Activated T-cell treated with anti-CD3 and anti-CD28 coated beads for 48 hours (primary cell): ENCODE results near the gene FAM13A.

Source experiments
- DNase-seq: peaks from one replicate; pipeline ENCODE4 v3.0.0-alpha.2; 2020; ENCODE audit warnings: low read depth

The FAM13A gene

GRCh38 chr4:88841635-88842034 lies 215.3 kb downstream of the FAM13A start:
- DNase-seq = no peak

DNA sequence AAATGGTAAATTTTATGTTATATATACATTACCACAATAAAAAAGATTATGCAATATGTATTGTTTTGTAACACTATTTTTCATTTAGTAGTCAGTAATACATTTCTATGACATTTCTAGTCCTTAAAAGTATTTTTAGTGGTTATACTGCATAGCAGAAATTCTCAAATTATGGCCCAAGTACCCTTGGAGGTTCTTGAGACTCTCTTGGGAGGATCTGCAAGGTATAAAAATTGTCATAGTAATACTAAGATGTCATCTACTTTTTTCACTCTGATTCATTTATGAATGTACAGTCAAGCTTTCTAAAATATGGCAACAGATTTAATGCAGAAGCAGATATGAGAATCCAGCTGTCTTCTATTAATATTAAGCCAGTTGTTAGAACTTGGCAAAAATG lies 220.8 kb downstream of the FAM13A start:
- DNase-seq = no peak

- DNase-seq = no peak
These were observed 226.0 kb downstream of the FAM13A start for GRCh38 chr4:88831031-88831430.

DNA sequence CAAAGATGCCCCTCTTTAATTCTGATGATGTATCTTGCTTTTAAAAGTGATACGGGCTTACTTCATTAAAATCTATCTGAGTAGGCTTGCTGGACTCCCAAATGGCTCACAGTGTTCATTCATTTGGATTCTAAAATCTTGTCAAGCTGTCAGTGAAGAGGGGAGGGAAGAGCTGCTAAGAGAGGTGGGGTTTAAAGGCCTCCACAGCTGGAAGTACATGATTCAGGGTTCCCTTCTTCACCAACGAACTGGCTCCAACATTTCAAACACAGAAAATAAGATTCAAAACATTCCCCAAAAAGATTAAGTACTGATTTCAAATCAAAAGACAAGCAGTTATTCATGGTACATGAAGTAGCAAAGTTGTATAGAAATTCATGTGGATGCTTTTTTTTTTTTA lies 226.4 kb downstream of the FAM13A start:
- no peak for DNase-seq

DNA sequence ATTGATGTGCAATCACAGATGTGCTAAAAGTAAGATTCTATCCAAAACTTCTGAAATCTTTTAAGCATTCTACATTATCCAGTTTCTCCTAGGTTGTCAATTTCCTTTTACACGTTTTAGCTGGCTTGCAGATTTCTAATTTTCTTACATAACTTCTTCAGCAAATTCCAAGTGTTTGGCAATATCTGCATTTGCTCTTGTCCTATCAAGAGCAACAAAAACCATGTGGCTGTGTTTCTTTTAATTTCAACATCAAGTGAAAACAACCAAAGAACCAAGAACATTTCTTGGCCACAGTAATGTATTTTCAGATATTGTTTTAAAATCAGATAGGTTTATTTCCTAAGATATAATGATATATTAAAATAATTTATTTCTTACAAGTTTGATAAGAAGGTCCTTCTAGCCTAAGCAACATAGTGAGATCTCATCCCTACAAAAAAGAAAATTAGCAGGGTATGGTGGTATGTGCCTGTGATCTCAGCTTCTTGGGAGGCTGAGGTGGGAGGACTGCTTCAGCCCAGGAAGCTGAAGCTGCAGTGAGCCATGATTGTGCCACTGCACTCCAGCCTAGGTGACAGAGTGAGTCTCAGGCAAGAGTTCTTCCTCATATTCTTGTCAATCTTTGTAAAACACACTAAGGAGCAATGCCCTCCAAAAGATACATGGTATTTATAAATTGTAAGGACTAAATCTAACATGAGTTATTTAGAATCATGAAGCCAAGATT lies 228.0 kb downstream of the FAM13A start:
- DNase-seq = no peak

- no peak for DNase-seq
These were observed 229.5 kb downstream of the FAM13A start for GRCh38 chr4:88827442-88827841.

- DNase-seq = no peak
These were observed 230.2 kb downstream of the FAM13A start for GRCh38 chr4:88826771-88827170.

DNA sequence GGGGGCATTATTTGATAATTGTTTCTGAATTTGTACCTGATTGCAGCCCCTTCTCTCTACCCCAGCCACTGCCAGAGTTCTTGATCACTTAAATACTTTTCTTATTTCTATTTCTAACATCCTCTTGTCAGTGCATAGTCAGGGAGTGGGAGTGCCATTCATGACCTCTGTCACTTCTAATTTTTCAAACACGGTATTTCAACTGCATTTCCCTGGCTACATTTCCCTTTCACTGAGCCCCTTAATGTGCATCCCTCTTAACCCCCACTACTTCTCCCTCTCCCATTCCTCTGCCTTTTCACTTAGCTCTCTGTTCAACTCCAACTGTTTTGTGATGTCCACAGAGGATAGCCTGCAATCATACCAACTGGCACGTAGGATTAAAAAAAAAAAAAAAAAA lies 231.1 kb downstream of the FAM13A start:
- DNase-seq = no peak

DNA sequence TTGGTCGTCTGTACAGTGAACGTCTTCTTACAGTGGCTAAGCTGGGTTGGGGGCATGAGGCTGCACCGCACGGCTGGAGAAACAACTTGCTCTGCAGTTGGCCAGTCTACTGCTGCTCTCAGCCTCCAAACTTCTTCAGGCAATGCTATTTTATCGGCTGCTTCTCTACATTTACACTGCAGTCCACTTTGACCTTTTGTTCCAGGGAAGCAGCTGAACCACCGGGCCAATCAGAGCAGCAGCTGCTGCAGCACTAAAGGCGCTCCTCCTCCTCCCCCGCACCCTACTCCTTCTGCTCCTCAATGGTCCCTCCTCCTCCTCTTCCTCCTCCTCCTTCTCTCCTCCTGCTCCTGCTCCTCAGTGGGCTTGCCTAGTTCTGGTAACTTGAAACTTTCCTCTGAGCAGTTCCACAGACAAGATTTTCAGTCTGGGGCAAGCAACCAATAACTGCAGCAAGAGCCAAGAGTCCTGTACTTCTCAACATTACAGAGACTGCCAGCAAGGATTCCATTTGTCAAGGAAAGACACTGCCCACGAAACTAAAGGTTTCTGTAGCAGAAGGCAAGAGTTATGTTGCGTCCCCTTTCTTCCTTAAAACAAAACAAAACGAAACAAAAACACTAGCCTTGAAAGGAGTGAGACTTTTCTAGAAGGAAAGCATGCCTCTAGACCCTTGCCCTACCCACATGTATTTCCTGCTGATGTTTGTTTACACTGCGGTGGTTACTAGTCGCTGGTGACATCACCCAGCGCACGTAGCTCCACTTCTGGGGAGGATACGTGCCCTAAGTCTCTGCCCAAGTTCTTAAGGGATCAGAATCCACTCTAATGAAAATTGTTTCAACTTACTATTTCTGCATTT lies 233.7 kb downstream of the FAM13A start:
- DNase-seq = peak; percentile 51

DNA sequence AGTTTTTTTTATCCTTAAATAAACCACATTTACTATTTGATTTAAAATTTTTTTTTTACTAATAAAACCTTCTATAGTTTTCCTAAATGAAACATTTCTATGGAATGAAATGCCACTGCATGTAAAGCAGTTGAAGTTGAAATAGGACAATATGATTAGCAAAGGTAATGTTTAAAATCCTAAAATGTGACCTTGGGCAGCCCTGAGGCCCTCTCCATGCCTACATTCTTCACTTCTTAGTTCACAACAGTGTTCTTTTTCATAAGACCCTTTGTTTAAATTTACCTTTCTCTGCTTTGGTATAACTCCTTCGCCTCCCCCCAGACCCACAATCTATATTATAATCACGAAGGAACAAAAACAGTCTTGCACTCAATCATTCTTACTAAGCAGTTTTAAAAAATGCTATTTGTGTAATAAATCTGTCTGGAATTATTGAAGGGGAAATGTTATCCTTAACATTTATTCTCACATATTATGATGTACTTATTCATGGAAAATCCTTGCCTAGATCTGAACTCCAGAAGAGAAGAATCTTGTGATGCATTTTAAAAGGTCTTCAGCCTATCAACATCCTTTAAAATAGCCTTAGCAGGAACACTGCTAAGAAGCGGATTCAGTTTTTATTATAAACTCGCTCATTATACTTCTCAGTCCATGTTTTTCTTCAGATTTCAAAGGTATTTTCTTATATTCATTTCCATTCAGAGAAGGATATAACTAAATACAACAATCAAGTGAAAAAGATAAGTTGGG lies 234.8 kb downstream of the FAM13A start:
- no peak for DNase-seq

DNA sequence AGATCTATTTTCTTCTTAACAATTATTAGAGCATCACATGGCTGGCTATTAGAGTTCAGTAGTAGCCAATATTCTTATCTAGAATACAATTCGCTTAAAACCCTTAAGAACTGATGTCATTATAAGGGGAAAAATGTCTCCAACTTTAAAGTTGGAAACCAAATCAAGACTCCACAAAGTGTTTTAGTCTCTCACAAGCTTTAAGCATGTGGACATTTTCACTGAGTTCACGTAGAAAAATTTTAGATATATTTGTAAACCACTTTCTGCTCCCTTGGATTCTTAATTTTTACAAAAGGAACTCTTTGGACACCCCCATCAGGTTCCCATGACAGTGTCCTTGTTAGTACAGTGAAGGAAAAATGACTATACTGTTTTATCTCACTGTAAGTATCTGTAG lies 235.5 kb downstream of the FAM13A start:
- no peak for DNase-seq

DNA sequence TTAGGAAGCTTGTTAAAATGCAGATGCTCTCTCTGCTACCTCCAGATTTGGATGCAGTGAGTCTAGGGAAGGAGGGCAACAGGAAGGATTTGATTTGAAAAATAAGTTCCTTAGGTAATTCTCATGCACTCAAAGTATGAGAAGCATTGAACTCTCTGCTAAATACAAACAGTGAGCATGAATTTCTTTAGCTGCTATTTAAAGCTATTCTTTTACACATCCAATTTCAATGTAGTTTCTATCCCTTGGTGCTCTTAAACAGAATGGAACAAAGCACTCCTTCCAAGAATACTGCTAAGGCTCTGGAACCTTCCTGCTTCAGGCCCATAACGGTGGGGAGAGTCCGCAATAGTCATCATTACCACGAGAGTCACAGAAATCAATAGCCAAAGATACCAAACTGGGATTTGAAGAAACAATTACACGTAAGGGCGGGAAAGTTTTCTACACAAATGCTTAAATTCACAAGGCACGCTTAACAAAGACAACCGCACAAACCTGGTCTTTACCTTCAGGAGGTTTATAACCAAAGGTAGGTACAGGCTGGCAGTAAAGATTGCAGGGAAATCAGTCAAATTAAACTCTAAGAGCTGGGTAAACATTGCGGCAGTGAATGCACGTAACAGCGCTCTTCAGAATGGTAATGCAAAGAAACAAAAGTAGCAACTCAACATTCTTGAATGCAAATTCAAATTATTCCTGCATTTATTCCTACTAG lies 236.1 kb downstream of the FAM13A start:
- DNase-seq = no peak

DNA sequence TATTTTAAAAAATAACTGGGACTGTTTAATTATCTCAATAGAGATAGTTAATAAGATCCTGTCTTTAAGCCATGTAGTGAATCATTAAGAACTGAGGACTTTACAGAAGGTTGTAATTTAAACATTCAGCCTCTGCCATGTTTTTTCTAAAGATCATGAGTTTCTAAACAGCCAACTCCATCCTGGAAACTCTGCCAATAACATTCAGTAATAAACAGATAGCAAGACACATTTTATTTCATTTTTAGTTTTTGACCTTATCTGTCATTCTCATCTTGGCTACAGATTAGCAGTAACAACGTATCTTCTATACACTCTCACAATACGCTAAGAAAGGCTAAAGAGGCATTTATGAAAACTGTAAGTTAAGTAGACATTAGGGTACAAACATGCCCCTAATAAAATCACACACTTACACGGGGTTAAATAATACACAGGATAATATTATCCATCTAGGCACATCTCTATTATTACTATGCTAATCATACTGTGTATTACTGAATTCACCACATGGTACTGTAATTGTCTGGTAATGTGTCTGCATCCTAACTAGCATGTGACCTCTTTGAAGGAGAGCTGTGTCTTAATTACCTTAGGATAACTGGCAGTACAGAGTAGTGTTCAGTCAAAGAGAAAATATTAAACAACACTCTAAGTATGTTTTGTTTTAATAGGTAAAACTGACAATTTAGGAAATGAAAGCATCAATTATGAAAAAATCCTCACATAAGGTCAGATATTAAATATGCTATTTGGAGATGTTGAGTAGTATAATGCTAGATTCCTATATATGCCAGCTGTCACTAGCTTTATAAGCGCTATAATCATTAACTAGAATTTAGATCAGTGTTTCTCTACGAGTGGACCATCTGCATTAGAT lies 236.9 kb downstream of the FAM13A start:
- DNase-seq = no peak

GRCh38 chr4:88818631-88819470 lies 238.1 kb downstream of the FAM13A start:
- DNase-seq = no peak

DNA sequence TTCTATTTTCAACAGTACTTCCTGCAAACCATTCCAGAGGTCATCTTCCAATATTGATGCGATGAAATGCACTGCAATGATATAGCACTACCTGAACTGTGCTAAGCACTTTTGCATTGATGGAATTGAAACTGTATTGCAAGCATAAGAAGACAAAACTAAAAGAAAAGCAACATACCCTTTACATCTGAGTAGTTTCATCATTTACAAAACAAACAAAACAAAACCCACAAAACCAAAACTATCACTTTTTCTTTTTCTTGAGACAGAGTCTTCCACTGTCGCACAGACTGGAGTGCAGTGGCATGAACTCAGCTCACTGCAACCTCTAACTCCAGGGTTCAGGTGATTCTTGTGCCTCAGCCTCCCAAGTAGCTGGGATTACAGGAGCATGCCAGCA lies 239.2 kb downstream of the FAM13A start:
- DNase-seq = no peak

DNA sequence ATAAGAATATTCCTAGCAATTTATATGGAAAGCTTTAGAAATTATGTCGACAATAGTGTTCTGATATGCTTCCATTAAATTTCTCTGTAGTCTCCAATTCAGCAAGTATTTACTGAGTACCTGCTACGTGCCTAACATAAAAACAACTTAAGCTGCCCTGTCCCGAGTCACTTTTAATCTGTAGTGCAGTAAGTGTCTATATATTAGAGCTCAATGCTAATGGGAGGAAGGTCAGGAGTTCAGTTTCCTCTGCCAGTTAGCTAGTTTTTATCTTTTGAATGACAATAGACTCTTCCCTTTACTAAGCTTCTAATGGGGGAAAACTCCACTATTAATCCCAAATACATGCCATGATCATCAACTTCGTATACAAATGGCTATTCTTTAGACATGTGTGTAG lies 240.6 kb downstream of the FAM13A start:
- no peak for DNase-seq

DNA sequence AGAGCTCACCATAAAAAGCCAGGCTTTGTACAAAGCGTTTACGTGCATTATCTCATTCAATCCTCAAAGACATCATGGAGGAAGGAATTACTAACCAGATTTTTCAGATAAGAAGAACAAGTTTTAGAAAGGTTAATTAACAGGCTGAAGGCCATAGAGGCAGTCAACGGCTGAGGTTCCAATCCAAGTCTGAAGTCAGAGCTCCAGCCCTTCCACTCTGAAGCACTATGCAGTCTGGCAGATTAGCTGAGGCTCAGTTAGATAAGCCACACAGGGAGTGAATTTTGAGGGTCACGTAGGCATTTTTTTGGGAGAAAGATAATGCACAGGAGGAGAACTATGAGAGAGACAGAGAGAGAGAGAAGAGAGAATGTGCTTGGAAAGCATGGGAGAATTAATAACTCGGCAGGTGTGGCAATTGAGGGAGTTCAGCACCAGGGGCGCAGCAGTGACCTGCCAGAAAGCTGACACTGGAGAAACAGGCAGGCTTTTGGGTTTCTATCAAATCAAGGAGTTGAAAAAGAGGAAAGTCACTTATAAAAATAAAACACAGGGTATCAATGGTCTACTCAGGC lies 242.9 kb downstream of the FAM13A start:
- DNase-seq = no peak

GRCh38 chr4:88813013-88813412 lies 244.0 kb downstream of the FAM13A start:
- no peak for DNase-seq

DNA sequence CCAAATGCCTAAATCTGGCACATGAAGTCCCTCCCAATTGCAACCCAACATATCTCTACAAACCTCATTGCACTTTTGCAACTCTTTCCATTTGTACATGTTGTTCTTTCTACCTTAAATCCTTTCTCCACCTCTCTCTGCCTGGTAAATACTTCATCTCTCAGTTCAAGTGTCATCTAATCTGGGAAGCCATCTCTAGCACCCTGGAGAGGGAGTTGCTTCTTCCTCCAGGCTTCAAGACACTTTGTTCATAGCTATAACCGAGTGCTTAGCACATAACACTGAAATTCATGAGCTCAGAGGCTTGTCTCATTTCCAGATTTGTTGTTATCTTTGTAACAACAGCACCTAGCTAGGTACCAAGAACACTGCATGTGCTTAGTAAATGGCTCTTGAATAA lies 244.6 kb downstream of the FAM13A start:
- DNase-seq = no peak

DNA sequence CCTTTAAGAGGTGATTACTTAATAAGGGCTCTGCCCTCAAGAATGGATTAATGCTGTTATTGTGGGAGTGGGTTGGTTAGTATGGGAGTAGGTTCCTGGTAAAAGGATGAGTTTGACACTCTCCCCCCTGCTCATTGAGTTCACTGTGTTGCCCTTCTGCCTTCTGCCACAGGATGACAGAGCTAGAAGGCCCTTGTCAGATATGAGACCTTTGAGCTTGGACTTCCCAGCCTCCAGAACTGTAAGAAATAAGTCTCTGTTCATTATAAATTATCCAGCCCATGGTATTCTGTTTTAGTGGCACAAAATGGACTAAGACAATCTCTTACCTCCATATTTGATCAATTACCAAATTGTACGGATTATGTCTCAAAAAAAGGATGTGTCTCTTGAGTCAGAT lies 245.1 kb downstream of the FAM13A start:
- no peak for DNase-seq
